ENCODE measurements around the gene TPD52L2. TPM values are rescaled to one million over a fixed set of nuclear protein-coding genes. Genes with fewer than 3 reads are reported as not detected.
"Not testable (repeated sequence)": the region's sequence is repeated elsewhere in the genome, so short reads cannot be mapped to it uniquely, and the experiment has no call there.

TPD52L2 gene
- total RNA-seq, 1 experiment from 2014 or later: 151 TPM

DNA sequence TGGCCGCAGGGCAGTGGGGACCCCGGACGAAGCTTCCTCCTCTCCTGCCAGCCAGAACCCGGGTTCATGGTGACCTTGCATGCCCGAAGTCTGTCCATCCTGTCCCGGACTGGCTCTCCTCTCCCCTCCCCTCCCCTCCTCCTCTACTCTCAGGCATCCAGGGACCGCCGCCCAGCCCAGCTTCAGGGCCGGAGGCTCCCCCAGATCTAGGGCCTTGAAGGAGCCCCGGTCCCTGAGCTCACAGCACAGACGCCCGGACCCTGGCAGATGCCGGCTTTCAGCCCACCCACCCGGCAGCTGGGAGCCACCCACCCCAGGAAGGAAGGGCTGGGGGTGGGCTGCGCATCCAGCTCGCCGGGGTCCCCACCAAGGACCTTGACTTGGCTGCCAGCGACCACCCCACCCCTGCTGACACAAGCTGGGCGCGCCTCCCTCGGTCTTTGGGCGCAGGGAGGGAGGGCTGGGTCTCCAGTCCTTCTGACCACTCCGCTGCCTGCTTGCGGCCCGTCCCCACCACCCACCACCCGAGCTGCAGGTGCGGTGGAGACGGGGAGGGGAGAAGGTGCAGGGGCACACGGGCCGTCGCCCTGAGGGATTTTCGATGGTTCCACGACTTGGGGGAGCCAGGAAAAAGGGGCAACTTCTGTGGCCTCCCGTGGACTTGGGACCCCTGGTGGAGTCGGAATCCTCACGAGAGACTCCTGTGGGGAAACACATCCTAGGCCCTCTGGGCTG lies 9.5 kb upstream of the TPD52L2 start:
- no peak for DNase-seq (ENCODE audit: low spot score)

DNA sequence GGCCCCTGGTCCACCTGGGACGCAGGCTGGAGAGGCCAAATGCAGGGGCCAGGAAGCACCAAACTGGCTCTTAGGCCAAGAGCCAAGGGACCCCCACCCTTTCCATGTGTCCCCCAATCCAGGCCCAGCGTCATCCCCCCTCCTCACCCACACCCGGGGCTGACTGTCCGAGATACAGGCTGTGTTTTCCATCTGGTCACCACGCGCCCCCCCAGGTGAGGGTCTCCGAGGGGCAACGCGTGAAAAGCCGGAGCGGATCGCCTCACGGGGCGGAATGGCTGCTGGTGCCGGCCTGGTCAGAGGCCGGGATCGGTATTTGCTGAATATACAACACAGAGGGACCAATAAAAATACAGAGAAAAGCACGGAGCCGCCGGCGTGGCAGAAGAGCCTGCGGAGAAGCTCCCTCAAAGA lies 9.0 kb upstream of the TPD52L2 start:
- no peak for DNase-seq (ENCODE audit: low spot score)

DNA sequence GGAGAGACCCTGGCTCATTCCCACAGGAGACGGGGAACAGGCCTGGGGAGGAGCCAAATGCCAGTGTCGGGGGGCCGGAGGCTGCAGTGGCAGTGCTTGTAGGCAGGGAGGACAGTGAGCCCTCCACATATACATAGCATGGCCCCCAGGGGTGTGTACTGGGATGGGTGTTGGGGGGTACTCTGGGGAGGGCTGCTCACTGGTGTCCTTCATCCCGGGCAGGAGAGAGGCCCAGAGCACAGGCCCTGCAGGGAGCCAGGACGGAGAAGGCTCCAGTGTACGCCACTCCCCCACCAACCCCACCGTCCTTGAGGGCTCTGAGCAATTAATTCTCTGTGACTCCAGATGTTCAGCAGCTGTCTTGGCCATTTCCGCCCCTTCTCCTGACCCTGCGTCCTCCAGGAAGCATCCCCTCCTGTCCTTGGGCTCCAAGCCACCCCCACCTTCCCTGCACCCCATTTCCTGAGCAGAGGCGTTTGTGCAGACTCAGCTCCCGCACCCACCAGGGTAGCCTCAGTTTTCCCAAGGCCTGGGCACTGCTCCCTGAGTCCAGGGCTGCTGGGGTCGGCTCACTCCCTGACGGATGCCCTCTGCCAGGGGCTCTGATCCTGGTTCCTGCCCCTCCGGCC lies 7.2 kb upstream of the TPD52L2 start:
- no peak for DNase-seq (ENCODE audit: low spot score)

GRCh38 chr20:63858393-63859165 lies 6.5 kb upstream of the TPD52L2 start:
- DNase-seq (ENCODE audit: low spot score): peak; percentile 35

- DNase-seq (ENCODE audit: low spot score): no peak
These were observed 5.8 kb upstream of the TPD52L2 start for GRCh38 chr20:63859166-63859699.

DNA sequence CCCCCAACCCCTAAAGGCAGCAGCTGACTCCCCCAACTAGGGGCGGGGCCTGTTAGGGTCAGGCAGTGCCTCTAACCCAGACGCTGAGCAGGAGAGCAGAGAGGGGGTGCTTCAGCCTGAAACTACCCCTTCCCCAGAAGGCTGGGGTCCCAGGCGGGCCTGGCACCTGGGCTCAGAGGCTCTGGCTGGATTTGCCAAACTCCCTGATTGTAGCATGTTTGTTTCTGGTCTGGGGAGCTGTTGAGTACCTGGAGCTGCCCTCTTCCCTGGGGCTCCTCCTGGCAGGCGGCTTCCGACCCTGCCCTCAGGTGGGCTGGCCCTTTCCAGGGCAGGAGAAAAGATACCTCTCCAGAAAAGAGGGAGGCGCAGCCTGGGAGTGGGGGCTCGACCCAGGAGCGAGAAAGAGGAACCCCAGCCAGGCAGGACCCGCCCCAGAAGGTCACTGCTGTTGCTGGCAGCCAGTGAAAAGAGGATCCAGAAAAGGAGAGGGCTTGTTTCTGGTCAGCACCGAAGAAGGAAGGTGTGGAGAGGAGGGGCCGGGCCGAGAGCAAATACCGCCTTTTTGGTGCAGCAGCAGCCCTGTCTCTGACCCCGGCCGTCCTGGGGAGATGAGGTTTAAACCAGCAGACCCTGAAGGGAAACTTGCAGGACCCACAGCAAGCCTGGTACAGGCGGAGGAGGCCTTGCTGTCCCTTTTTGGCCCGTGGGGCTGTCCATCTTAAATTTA lies 4.6 kb upstream of the TPD52L2 start:
- DNase-seq (ENCODE audit: low spot score): no peak

DNA sequence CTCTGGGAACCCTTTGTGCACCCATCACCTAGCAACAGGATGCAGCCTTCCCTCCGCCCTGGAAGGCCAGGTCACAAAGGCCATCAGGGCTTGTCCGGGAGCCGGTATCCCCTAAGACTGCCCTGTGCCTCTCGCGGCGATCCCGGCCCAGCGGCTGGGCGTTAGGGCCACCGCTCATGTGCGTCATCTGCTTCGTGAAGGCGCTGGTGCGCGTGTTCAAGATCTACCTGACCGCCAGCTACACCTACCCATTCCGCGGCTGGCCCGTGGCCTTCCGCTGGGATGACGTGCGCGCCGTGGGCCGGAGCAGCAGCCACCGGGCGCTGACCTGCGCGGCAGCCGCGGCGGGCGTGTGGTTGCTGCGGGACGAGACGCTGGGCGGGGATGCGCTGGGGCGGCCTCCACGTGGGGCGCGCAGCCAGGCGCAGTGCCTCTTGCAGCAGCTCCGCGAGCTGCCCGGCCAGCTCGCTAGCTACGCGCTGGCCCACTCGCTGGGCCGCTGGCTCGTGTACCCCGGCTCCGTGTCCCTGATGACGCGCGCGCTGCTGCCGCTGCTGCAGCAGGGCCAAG lies 3.6 kb upstream of the TPD52L2 start, which contains the start of gene ABHD16B:
Gene ABHD16B (plus strand): TSS at position 134 of the 570 bp plus-strand sequence. CDS start 43 bp downstream, at position 177.
- no peak for DNase-seq (ENCODE audit: low spot score)

DNA sequence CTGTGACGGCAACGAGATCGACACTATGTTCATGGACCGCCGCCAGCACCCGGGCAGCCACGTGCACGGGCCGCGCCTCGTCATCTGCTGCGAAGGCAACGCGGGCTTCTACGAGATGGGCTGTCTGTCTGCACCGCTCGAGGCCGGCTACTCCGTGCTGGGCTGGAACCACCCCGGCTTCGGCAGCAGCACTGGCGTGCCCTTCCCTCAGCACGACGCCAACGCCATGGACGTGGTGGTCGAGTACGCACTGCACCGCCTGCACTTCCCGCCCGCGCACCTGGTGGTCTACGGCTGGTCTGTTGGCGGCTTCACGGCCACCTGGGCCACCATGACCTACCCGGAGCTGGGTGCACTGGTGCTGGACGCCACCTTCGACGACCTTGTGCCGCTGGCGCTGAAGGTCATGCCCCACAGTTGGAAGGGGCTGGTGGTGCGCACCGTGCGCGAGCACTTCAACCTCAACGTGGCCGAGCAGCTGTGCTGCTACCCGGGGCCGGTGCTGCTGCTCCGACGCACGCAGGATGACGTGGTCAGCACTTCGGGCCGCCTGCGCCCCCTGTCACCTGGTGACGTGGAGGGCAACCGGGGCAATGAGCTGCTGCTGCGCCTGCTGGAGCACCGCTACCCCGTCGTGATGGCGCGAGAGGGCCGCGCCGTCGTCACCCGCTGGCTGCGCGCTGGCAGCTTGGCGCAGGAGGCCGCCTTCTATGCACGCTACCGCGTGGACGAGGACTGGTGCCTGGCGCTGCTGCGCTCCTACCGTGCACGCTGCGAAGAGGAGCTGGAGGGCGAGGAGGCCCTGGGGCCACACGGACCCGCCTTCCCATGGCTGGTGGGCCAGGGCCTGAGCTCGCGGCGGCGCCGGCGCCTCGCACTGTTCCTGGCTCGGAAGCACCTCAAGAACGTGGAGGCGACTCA lies 2.8 kb upstream of the TPD52L2 start:
- DNase-seq (ENCODE audit: low spot score): no peak

- DNase-seq (ENCODE audit: low spot score): no peak
These were observed 1.9 kb upstream of the TPD52L2 start for GRCh38 chr20:63863021-63863797.

- peak; percentile 97 for DNase-seq (ENCODE audit: low spot score)
These were observed 1.1 kb upstream of the TPD52L2 start for GRCh38 chr20:63863798-63864544.

DNA sequence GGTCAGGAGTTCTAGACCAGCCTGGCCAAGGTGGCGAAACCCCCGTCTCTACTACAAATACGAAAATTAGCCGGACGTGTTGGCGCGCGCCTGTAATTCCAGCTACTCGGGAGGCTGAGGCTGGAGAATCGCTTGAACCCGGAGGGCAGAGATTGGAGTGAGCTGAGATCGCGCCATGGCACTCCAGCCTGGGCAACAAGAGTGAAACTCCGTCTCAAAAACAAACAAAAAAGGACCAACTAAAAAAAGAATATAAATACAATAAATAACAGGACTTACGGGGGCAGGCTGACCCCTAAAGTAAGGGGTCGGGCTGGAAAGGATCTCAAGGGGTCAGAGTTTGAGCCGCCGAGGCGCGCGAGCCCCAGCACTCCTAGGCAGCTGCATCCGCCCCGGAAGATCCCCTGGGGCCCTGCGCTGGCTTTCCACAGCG lies 509 bp upstream of the TPD52L2 start:
- DNase-seq (ENCODE audit: low spot score): no peak

DNA sequence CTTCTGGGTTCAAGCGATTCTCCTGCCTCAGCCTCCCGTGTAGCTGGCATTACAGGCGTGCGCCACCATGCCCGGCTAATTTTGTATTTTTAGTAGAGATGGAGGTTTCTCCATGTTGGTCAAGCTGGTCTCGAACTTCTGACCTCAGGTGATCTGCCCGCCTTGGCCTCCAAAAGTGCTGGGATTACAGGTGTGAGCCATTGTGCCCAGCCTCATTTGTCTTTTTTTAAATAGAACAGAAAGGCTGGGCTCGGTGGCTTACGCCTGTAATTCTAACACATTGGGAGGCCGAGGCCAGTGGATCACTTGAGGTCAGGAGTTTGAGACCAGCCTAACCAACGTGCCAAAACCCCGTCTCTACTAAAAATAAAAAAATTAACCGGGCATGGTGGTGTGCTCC lies 2.0 kb downstream of the TPD52L2 start:
- DNase-seq (ENCODE audit: low spot score): not testable (repeated sequence)

GRCh38 chr20:63868264-63868663 lies 3.2 kb downstream of the TPD52L2 start:
- no peak for DNase-seq (ENCODE audit: low spot score)

- no peak for DNase-seq (ENCODE audit: low spot score)
These were observed 8.5 kb downstream of the TPD52L2 start for GRCh38 chr20:63873477-63873971.

- DNase-seq (ENCODE audit: low spot score): not testable (repeated sequence)
These were observed 9.2 kb downstream of the TPD52L2 start for GRCh38 chr20:63874241-63874640.

DNA sequence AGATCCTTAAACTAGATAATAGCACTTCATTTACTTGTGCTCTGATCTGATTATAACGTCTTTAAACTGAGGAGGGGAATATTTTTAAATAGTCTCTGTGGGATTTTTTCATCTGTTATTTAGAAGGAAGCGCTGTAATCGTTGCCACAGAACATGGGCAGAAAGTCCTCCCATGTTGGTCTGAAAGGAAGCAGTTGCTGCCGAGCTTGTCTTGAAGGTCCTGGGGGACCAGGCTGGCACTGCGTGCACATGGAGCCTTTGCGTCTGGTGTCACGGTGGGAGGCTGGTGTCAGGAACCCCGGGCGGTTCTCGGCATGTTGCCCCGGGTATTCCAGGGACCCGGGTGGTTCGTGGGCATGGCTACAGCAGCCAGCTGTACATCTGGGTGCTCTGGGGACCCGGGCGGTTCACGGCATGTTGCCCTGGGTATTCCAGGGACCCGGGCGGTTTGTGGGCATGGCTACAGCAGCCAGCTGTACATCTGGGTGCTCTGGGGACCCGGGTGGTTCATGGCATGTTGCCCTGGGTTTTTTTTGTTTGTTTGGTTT lies 11.5 kb downstream of the TPD52L2 start:
- no peak for DNase-seq (ENCODE audit: low spot score)

- no peak for DNase-seq (ENCODE audit: low spot score)
These were observed 12.8 kb downstream of the TPD52L2 start for GRCh38 chr20:63877755-63878470.

All from HT-29 (cell line).